GM13976 (cell line): ENCODE results near the gene CPN1.
A peak's percentile ranks its signal among the peaks of the same experiment; 100 is the strongest.

ENCODE experiments used
- DNase-seq: peaks from one replicate; pipeline ENCODE4 v3.0.0; 2012; ENCODE audit warnings: low spot score
- in situ Hi-C: fragments of 300-500 bp; cut with MboI; formaldehyde crosslinking; loops from one replicate; pipeline ENCODE4 v1.12.0; 2022; ENCODE audit warnings: low sequenced_read_pairs, mixed read lengths, inconsistent platforms; ENCODE audit not compliant: unreplicated experiment
- TF ChIP-seq, protein P1 (sequence below): IDR thresholded peaks from 2 replicates; pipeline ENCODE4 v1.5.1; 2012; ENCODE audit warnings: borderline replicate concordance, mild to moderate bottlenecking; ENCODE audit not compliant: insufficient read depth; ENCODE audit errors: extremely low read depth, missing control alignments, control extremely low read depth

CPN1 gene

DNA sequence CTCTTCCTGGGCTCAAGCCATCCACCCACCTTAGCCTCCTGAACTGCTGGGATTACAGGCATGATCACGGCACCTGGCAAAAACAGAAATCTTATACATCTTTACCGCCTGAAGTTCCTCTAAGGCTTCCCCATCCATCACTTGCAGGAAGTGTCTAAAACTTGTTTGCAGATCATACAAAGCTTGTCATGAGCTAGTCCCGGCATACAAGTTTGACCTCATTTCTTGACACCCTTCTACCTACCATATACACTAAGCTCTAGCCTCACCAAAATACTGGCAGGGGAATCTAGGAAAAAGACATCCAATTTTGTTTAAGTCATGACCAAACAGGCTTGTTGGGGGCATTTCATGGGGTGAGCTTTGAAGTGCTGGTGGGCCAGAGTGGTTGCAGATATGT lies 86.4 kb downstream of the CPN1 start:
- TF ChIP-seq, protein P1, sequence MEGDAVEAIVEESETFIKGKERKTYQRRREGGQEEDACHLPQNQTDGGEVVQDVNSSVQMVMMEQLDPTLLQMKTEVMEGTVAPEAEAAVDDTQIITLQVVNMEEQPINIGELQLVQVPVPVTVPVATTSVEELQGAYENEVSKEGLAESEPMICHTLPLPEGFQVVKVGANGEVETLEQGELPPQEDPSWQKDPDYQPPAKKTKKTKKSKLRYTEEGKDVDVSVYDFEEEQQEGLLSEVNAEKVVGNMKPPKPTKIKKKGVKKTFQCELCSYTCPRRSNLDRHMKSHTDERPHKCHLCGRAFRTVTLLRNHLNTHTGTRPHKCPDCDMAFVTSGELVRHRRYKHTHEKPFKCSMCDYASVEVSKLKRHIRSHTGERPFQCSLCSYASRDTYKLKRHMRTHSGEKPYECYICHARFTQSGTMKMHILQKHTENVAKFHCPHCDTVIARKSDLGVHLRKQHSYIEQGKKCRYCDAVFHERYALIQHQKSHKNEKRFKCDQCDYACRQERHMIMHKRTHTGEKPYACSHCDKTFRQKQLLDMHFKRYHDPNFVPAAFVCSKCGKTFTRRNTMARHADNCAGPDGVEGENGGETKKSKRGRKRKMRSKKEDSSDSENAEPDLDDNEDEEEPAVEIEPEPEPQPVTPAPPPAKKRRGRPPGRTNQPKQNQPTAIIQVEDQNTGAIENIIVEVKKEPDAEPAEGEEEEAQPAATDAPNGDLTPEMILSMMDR, result no peak
- in situ Hi-C loops, result no loop called here
- DNase-seq, result no peak

DNA sequence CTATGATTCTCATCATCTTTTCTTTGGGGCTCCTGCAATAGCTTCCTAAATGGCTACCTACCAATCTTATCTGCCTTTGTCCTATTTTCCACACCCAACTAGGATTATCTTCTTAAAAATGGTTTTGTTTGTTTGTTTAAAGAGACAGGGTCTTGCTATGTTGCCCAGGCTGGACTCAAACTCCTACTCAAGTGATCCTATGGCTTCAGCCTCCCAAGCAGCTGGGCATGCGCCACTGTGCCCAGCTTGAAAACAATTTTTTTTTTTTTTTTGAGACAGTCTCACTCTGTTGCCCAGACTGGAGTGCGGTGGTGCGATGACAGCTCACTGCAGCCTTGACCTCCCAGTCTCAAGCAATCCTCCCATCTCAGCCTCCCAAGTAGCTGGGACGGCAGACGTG lies 86.9 kb downstream of the CPN1 start:
- in situ Hi-C loops, result no loop called here

DNA sequence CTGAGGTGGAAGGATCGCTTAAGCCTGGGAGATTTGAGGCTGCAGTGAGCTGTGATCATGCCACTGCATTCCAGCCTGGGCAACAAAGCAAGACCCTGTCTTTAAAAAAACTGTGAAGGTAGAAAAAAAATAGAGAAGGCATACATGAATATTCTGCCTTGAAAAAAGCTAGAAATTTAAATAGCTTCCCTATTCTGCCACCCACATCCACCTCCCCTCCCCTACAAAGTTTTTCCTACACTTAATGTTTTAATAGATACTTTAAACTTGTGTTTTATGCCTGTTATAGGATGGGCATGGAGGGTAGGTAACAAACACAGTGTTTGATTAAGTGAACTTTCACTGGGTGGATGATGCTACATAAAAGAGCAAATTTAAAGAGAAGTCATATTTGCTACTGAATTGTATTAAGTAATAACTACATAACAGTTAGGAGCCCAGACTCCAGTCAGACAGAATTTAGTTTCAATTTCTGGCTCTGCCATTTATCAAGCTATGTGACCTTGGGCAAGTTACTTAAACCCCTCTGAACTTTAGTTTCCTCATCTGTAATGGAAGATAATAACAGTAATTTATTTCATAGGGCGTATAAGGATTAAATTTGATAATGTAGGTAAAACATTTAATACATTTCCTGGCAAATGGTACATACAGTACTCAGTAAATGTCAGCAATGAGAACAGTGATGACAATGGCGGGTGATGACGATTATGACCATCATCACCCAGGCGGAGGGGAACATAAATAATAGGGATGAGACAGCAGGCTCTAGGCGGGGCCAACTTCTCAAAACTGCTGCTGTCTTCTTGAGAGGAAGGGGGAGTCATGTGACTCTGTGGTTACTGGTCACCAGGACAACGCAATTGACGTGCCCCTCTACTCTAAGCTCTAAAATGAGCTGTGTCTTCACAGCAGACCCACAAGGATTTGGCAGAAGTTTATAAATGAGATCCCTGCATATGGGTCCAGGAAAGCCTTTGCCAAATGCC lies 87.7 kb downstream of the CPN1 start:
- TF ChIP-seq, protein P1, result no peak
- in situ Hi-C loops, result no loop called here
- peak; percentile 77 for DNase-seq

More for the DNA sequence above, 86.9 kb downstream of the CPN1 start:
- no peak for DNase-seq
- TF ChIP-seq, protein P1, result no peak
